GM12873 (cell line): Measurements from ENCODE around the gene NCAPG2.

Experiments
- TF ChIP-seq, protein P1 (sequence below): IDR thresholded peaks from 2 replicates; pipeline ENCODE4 v1.5.1; 2012; ENCODE audit warnings: low read depth, mild to moderate bottlenecking, moderate library complexity, low read length, control low read depth; ENCODE audit not compliant: insufficient read depth; ENCODE audit errors: missing control alignments

NCAPG2 gene

DNA sequence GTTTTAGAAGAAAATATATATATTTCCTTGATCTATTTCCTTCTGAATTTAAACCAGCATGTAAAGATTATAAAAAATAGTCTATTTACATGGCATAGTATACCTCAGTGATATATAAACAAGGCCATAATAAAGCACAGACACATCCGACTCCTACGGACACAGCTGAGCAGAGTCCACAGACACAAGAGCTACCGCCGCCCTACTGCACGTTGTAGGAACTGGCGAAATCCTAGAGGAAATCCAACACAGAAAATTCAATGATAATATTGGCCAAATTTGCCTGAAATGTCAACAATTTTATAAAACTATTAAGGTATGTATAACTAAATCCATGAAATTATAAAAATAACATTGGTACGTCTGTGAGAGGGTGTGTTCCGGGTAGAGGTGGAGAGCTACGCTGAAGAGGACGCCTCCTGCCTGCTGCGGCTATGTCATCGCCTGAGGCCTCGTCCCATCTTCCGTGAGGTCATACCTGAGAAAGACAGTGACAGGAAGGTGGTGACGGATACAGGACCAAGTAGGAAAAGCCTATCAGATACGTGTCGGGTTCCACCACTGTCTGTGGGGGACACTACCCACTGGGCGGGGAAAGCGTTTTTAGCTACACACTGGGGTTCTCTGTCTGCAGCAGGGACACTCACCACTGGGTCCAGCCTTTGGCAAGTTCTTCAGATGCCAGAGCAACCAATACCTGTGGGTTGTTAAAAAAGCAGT, 29.3 kb upstream of the NCAPG2 start:
- TF ChIP-seq, protein P1, sequence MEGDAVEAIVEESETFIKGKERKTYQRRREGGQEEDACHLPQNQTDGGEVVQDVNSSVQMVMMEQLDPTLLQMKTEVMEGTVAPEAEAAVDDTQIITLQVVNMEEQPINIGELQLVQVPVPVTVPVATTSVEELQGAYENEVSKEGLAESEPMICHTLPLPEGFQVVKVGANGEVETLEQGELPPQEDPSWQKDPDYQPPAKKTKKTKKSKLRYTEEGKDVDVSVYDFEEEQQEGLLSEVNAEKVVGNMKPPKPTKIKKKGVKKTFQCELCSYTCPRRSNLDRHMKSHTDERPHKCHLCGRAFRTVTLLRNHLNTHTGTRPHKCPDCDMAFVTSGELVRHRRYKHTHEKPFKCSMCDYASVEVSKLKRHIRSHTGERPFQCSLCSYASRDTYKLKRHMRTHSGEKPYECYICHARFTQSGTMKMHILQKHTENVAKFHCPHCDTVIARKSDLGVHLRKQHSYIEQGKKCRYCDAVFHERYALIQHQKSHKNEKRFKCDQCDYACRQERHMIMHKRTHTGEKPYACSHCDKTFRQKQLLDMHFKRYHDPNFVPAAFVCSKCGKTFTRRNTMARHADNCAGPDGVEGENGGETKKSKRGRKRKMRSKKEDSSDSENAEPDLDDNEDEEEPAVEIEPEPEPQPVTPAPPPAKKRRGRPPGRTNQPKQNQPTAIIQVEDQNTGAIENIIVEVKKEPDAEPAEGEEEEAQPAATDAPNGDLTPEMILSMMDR = no peak

DNA sequence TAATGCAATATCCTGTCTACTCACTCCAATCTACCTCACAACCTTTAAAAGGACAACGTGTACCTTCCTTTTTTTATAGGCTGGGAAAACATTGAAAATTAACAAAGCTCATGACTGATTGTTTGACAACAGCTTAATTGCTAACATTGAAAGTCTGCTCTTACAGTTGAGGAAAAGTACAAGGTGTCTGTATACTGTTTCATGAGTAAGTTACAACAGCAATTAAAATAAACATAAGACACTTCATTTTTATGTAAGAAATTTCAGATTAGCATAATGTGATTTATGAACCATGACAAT, 28.6 kb upstream of the NCAPG2 start:
- TF ChIP-seq, protein P1 = no peak

DNA sequence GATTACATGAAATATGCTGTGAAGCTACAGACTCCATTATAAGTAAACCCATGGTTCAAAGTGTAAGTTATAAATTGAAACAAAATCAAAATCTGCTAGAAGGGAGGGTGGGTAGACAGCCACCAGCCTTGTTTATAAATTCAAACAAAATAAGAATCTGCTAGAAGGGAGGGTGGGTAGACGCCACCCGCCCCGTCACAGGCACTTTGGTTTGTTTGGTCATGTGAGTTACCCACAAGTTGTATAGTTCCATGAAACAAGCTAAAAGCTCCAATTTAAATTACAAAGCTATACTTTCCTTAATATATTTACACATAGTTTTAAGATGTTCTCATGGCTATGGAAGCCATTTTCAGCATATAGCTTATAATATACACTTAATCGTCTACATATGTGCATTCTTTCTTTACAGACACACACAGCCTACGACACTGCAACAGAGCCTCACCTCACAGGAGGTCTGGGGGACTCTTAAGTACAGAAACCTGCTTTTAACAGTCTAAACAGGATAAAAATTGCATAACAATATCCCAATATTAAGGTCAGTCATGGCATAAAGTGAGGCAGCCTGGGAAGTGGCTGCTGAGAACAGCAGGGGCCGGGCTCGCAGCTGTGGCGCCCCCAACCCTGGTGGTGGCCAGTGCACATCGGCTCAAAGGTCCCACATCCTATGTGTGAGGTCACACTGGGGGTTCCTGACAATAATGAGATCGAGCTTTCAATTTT, 28.1 kb upstream of the NCAPG2 start:
- TF ChIP-seq, protein P1 = no peak

DNA sequence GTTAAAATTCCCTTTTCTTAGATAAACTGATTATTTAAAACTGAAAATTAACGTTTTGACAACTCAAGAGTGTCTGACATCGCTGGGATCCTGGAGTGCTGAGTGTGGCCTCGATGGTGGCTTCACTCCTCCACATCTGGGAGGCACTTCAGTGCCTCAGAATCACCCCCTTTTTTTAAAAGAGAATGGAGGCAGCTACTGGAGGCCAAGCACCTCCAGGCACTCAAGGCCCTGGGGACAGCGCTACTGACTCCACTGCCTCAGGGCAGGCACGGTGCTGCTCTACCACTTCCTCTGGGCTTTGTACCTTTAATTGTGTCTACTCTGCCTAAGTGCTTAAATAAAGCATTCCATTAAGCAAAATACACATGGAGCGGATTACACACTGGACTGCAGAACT, 27.2 kb upstream of the NCAPG2 start:
- TF ChIP-seq, protein P1 = no peak

DNA sequence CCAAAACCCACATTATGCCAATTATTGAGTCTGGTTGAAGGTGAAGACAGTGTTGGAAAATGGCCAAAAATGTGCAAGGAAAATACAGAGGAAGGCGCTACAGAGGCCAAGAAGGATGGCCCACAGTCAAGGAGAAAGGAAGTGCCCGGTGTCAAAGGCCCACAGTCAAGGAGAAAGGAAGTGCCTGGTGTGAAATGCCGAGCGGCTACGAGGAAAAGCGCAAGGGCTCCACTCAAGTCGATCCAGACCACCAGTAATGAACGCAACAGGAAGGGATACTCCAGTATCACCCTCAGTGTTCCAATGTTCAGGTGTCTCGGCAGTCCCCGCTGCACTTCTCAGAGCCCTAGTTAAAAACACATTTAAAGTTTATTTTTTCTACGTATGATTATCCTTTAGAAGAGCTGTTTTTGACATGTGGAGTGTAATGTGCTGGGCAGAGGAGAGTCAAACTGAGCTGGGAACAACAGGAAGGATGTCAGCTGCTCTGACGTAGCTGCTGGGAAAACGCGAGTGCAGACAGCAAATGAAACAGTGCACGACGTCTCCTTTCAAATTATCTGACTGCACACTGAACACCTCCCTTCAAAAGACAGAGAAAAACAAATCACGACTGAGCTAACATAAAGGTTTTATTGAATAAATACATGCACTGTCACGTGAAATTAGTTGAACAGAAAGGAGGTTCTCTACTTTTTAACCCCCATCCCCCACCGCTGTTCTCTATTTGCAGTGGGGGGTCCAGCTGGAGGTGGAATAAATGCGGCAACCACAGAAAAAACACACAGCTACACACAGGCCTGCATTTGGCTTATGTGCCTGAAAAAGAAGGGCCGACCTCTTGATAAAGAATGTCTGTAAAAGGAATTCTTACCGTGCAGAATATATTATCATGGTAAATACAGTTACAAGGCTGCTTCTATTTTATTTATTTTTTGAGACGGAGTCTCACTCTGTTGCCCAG, 26.1 kb upstream of the NCAPG2 start:
- TF ChIP-seq, protein P1 = no peak

DNA sequence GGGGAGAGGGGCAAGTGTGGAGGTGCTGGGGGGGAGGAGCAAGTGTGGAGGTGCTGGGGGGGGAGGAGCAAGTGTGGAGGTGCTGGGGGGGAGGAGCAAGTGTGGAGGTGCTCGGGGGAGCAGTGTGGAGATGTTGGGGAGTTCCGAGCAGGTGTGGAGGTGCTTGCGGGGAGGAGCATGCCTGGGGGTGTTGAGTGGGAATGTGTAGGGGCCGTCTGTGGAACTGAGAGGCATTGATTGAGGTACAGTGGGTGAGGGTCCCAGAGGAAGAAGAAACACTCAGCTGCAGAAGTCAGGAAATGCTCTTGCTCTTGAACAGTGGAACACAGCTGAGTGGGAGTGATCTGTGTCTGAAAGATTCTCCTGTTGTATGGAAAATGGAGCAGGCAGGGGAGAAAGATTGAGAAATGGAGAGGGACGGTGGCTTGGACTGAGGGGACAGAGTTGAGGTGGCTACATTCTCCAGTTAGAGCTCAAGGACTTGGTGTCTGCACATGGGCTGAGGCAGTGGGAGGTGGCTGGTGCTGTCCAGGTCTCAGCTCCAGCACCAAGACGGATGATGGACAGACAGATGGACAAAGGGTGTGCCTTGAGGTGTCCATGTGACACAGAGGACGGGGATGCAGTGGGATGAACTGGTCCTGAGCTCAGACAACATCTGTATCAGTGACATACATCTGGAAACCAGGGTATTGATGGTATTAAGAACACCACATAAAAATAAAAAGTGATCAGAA, 25.2 kb upstream of the NCAPG2 start:
- TF ChIP-seq, protein P1 = no peak
